GM19035 (cell line): ENCODE data around the gene SYF2.

ENCODE experiments used
- ATAC-seq: cut with Tn5 transposase; IDR thresholded peaks from one replicate; pipeline ENCODE4 v1.9.1; 2021; ENCODE audit not compliant: unreplicated experiment

The SYF2 gene

DNA sequence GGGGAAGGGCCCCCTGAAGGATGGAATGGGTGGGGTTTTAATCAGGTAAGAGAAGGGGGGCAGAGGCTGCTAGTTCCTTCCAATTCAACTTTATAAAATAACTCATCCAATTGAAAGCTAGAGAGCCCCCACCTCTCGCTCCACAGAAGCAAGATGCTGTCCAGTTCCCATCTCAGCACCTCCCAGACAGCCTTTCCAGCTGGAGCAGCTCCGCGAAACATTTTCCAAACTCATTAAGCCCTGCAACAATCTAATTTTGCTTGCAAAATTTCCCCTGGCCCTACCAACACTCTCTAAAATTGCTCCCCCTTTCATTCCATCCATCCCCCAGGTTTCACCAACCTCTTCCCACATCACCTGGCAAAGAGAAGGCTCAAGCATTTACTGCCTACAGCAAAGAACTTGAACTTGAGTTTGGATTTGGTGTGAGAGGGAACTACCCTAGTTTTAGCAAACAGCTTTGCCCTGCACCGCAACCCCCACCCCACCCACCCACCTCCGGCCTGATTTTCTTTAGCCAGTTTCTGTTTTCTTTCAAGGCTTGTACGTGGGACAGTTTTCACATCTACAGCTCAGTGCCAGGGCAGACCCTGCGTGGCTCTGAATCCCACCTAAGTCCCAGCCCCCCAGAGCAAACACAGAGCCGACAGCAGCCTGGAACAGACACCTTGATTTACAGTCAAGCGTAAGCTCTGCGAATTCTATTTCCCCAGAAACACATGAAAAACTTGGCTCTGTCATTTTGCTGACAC lies 46.7 kb downstream of the SYF2 start:
- ATAC-seq = no peak

DNA sequence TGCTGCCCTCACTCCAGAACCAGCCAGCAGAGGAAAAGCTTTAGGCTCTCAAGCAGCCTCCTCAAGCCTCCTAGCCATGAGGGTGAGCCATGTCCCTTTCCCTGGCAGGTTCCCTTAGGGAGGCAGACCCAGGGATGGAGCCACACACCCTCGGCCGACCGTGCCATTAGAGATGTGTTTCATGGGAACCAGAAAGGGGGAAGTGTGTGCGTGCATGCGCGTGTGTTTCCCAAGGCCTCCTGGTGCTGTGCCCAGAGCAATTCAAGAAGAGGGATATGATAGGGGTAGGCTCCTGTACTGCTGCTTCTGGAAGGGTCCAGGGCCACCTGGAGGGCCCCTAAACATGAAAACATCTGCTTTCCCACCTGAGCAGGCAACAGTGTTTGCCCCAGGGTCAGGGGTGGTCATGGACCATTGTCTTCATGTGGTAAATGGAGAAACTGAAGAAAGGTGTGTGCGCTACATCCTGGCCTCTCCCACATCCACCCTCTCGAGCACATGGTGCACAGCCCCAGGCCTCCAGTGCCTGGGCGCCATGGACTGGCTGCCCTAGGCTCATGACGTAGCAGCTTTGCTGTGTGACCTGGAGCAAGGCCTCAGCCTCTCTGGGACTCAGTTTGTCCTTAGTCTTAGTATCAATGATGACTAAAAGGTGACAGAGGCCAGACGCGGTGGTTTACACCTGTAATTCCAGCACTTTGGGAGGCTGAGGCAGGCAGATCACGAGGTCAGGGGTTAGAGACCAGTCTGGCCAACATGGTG lies 48.1 kb downstream of the SYF2 start:
- no peak for ATAC-seq

DNA sequence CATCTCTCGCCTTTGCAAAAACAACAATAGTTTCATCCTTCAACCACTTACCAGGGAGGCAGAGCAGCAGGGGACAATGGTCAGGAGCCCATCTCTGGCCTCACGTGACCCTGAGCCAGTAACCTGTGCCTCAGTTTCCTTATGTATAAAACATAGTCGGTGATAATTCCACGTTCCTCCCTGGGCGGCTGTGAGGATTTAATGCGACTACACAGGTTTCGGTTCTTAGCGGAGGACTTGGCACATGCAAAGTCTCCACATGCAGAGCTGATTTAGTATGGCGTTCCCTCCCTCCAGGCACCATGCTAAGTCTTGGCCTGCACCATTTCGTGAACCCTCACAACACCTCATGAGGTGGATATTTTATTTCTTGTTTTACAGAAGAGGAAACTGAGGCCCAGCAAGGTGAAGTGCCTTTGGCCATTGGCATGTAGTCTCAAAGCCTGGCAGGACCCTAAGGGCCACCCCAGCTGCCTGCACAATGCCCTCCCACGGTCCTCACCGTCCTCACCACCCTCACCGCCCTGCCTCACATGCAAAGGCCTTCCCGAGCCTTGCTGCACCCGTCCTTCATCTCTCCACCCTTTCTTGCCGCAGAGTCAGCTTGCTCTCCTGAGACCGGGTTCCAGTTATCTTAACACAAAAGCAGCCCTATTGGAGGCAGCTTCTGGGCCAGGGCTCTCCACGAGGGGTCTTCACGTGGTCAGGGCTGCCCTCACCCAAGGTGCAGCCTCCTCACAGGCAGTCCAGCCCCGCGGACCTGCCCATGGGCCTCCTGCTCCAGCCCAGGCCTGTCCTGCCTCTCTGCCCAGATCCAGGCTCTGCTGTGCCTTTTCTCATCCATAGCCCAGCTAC lies 48.9 kb downstream of the SYF2 start:
- no peak for ATAC-seq

DNA sequence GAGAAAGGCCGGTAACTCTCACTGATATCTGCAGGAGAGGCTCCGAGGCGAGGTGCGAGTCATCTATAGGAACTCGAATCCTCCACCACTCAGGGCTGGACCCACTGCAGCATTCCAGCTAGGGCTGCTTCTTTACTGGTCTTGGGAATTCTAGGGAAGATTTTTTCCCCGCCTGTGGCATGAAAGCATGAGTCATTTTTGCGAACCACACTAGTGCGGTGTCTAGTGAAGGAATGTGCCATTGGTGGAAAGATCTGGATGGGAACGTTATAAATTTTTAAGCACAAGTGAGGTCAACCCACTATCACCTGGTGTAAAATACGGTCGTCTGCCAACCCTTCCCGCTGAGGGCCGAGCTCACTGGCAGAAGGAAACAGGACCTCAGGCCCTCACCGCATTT lies 49.7 kb downstream of the SYF2 start:
- ATAC-seq = no peak

DNA sequence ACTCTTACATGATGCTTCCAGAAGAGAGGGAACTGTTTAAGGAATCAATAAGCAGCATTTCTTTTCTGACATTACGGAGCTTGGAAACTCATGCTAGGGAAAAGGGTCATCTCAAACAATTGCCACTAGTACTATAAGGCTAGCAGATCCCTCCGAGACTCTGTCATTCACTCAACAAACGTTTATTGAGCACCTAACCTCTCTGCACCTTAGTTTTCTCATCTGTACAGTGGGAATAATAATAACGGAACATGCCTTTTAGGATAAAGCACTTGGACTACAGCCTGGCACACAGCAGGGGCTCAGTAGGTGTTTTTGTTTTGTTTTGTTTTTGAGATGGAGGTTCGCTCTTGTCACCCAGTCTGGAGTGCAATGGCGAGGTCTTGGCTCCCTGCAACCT lies 51.3 kb downstream of the SYF2 start:
- ATAC-seq = no peak

DNA sequence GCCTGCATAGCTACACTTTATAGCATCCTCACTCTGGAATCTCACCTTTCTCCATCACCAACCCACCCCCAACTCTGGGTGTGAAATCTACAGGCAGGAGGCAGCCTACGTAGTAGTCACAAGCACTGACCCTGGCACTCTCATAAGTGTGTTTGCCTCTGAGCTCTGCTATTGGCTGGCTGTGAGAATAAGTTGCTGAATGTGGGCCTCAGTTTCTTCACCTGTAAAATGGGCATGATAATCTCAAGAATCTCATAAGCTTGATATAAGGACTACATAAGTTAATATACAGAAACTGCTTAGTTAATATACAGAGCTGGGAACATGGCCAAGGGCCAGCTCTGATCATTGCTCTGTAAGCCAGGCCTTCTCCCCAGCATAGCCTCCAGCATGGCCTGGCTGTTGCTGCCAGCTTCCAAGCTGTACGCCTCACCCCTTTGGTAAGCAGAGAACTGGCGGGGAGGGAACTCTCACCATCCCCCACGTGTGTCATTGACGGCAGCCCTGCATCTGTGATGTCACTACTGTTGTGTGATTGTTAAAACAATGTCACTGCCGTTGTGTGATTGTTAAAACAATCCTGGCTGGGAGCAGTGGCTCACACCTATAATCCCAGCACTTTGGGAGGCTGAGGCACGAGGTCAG lies 53.3 kb downstream of the SYF2 start:
- ATAC-seq = no peak

DNA sequence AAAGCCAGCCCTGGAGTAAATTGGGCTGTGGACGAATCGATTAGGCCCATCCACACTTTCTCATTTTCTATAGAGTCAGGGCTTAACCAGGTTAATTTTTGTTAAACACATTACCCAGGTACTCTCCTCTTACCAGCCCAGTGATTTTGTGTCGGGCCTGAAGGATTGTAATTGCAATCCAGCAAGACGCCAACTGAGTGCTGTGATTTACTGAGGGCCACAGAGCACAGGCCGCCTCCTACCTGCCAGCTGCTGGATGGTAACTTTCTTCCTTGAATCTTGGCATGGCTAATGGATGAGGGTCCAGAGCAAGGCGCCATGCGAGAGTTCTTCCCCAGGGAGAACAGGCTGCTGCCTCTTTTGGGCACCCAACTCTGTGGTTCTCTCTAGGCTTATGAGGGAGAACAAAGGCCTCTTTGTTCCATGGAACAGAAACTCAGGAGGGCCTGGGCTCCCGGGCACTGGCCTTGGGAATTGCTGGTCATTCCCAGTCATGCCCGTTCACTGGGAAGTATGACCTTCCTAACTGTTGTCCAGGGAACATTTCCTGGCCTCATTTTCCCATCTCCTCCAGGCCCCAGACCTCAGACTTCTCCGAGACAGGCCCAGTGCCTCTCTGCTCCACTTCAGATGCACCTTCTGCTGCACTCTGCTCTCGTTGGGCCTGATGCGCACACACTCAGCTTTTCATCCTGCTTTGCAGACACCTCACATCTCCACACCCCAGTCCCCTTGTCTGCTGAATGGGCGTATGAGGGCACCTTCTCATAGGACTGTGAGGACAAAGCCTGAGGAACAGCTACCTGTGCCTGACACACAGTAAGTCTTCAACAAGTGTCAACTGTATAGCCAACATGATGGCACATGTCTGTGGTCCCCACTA lies 57.3 kb downstream of the SYF2 start:
- no peak for ATAC-seq

DNA sequence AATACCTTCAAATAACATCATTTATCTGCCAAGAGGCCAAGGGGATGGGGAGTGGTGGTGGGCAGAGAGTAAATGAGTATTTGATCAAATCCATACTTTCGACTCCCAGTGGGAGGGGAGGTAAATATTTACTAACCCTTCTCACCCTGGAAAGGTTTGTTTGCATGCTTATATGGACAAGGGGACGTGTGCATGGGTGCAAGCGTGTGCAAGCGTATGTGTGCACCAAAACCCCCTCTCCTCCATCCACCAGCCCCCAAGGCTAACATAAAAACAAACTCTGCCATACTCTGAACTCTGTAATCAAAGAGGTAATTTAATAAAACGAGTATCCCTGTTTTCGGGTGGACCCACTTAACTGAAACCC lies 58.0 kb downstream of the SYF2 start:
- no peak for ATAC-seq

DNA sequence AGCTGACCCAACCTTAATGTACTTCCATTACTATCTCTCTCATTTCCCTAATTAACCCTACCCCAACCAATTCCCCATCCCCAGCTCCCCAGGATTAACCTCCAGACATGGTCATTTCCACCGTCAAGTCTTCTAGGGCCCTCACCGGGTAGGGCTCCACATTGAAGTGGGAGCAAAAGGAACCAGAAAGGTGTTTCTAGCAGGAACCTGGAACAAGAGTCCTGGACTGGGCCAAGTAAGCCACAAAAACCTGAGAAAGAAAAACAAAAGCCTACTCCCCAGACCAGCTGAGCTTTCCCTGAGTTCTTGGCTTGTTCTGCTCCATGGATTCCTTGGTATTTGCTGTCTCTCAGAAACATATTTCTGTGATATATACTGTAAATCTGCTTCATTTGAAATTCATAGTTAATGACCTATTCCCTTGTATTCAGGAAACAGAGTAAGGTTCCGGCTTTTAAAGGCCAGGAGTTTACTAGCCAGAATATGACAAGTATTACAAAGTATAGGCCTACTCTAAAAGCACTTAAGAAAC lies 58.4 kb downstream of the SYF2 start:
- no peak for ATAC-seq
